K562 (cell line): ENCODE results near the gene SULT2B1. TPM values are rescaled to one million over a fixed set of nuclear protein-coding genes. Genes with fewer than 3 reads are reported as not detected.

Experiments
- C11orf30 ChIP-seq: fragments of 450-650 bp; IDR thresholded peaks from 2 replicates; pipeline ENCODE4 v1.6.1; 2016; ENCODE audit warnings: low read depth, mild to moderate bottlenecking
- CAMTA2 ChIP-seq: fragments of 250-450 bp; sonication (Bioruptor Pico); conservative IDR thresholded peaks from 2 replicates; pipeline ENCODE4 v1.5.1; 2022
- CXXC5 ChIP-seq: fragments of 250-450 bp; sonication (Bioruptor Pico); IDR thresholded peaks from 2 replicates; pipeline ENCODE4 v1.8.0; 2022; ENCODE audit warnings: inconsistent platforms, mild to moderate bottlenecking, moderate library complexity
- E2F4 ChIP-seq: sonication (generic); formaldehyde crosslinking; IDR thresholded peaks from 2 replicates; pipeline ENCODE4 v1.8.0; 2022; ENCODE audit warnings: mild to moderate bottlenecking, low read depth, missing genetic modification reagents
- HNRNPLL ChIP-seq: fragments of 200-400 bp; formaldehyde crosslinking; IDR thresholded peaks from 2 replicates; pipeline ENCODE4 v1.6.1; 2017; ENCODE audit warnings: low read length, low read depth, mild to moderate bottlenecking; ENCODE audit not compliant: poor library complexity, severe bottlenecking
- MAFF ChIP-seq: IDR thresholded peaks from 2 replicates; pipeline ENCODE4 v1.6.1; 2012; ENCODE audit warnings: low read length, improper control_type of control experiment
- MBD2 ChIP-seq: sonication (generic); IDR thresholded peaks from 2 replicates; pipeline ENCODE4 v1.6.1; 2016; ENCODE audit warnings: low read depth, borderline replicate concordance
- RBM39 ChIP-seq: fragments of 200-400 bp; formaldehyde crosslinking; optimal IDR thresholded peaks from 2 replicates; pipeline ENCODE3; 2018; ENCODE audit warnings: low read depth, low read length
- SMARCC2 ChIP-seq: fragments of 450-650 bp; IDR thresholded peaks from 2 replicates; pipeline ENCODE4 v1.6.1; 2017; ENCODE audit warnings: antibody characterized with exemption, moderate library complexity, mild to moderate bottlenecking, low read depth
- SRSF7 ChIP-seq: fragments of 200-400 bp; formaldehyde crosslinking; optimal IDR thresholded peaks from 2 replicates; pipeline ENCODE3; 2017; ENCODE audit warnings: mild to moderate bottlenecking, low read depth, low read length
- TEAD2 ChIP-seq: fragments of 450-650 bp; IDR thresholded peaks from 2 replicates; pipeline ENCODE4 v1.6.1; 2016; ENCODE audit warnings: missing genetic modification characterization, control low read depth, missing compliant biosample characterization
- ZBTB5 ChIP-seq: fragments of 450-650 bp; IDR thresholded peaks from 2 replicates; pipeline ENCODE4 v1.6.1; 2017; ENCODE audit warnings: antibody characterized with exemption
- ZNF77 ChIP-seq: fragments of 250-450 bp; sonication (Bioruptor Pico); IDR thresholded peaks from 2 replicates; pipeline ENCODE4 v1.5.0; 2020
- polyA plus RNA-seq, 8 experiments: library from polyadenylated mRNA; depleted of rRNA in 4 of 8; stranded (reverse) in 5 of 8; unstranded in 3 of 8; fragments of >200 nt; fragmentation: Nextera tagmentation in 2 of 8; fragmentation: Illumina TruSeq in 1 of 8; extraction: Ambion mirVana in 2 of 8; extraction: Trizol in 1 of 8; gene quantifications; 2 replicates each; pipeline versions ENCODE4 v1.2.1 to v1.2.3, GENCODE V29; 2011 to 2014; ENCODE audit warnings: inconsistent platforms in 1 of 8, missing spikeins in 1 of 8
- total RNA-seq, 7 experiments: library from RNA; depleted of rRNA in 6 of 7; stranded (reverse); fragments of >200 nt in 6 of 7; fragmentation: Illumina TruSeq in 2 of 7; extraction: Trizol in 2 of 7; gene quantifications; 2 replicates each; pipeline versions ENCODE4 v1.2.1 to v1.2.3, GENCODE V29; 2011 to 2021; ENCODE audit warnings: low replicate concordance in 1 of 7
- TF ChIP-seq, protein P1 (sequence below): IDR thresholded peaks from 2 replicates; pipeline ENCODE4 v1.6.1; 2014; ENCODE audit warnings: antibody characterized with exemption

Gene SULT2B1
- total and polyA plus RNA-seq, 9 of the 15 experiments (the other 6 are each of a cell fraction or from before 2014, with no cell fraction given): 0.09 to 0.62 (median 0.22) TPM; not detected in 2

DNA sequence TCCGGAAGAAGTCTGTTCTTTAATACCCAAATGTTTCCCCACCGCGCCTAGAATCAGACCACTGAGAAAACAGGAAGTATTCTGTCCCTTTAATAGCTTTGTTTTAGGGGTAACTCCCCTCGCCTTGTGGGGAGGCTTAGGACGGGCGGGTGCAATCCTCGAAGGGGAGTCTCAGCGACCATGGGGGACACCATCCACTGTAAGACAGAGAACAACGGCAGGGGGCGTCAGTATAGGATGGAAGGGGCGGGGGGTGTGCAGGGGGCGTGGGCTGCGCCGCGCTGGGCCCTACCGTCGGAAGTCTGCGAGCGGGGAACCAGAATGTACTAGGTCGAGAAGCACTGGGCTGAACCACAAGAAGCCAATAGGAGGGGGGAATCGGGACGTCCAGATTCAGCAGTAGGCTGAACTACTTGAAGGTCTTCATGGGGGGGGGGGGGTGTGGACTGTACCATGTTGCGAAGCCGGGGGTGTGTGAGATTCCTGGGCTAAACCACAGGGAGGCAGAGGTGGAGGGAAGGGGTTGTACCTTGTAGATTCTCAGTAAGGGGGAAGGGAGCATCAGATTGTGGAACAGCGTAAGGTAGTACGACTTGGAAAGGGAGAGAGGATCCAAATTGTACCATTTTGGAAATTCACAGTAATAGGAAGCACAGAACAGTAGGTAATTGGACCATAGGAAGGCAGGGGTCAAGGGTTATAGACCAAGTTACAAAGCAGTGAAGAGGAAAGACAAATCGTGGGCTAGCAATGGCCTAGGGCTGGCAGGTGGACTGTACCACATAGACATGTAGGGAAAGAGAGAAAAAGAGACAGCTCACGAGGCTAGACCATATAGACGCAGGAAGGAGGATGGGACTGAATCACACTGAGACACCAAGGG is 86.2 kb downstream of the SULT2B1 start (continued):
- TF ChIP-seq E2F4 (no peak), ZNF77 (no peak), TEAD2 (tag) (no peak), MAFF (peak; percentile 72), MBD2 (peak; percentile 96), C11orf30 (0 out of 2 replicates have a peak, but pooled peaks have one; percentile 8), CXXC5 (CRISPR knock-in tag) (no peak), SMARCC2 (no peak), ZBTB5 (0 out of 2 replicates have a peak, but pooled peaks have one; percentile 49), RBM39 (no peak), CAMTA2 (CRISPR knock-in tag) (no peak), SRSF7 (no peak), HNRNPLL (no peak)
- TF ChIP-seq, protein P1, sequence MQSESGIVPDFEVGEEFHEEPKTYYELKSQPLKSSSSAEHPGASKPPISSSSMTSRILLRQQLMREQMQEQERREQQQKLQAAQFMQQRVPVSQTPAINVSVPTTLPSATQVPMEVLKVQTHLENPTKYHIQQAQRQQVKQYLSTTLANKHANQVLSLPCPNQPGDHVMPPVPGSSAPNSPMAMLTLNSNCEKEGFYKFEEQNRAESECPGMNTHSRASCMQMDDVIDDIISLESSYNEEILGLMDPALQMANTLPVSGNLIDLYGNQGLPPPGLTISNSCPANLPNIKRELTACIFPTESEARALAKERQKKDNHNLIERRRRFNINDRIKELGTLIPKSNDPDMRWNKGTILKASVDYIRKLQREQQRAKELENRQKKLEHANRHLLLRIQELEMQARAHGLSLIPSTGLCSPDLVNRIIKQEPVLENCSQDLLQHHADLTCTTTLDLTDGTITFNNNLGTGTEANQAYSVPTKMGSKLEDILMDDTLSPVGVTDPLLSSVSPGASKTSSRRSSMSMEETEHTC: no peak
